Naive thymus-derived CD8-positive, alpha-beta T cell (primary cell): Measurements from ENCODE around the gene GPRC5B. TPM values are rescaled to one million over a fixed set of nuclear protein-coding genes. Genes with fewer than 3 reads are reported as not detected.

ENCODE experiments used
- ATAC-seq, 2 donors: fragments of 150-1000 bp; cut with Tn5 transposase in 1 of 2; sonication (Bioruptor Pico), chemical (Tn5 transposase) in 1 of 2; 1 replicate in 1 of 2; 2 replicates in 1 of 2; pipeline ENCODE4 v1.10.0; 2021; ENCODE audit warnings: mild to moderate bottlenecking in 2 of 2, moderate library complexity in 2 of 2
- POLR2A ChIA-PET: fragments of 350-600 bp; sonication (Branson Sonifier 250); formaldehyde crosslinking; loops from one replicate; lab custom pipeline; 2021; ENCODE audit warnings: antibody characterized with exemption; lab: Charles Lee
- DNase-seq, 10 donors: peaks; one replicate each; pipeline versions ENCODE4 v3.0.0 to v3.0.0-alpha.2; 2020 to 2022
- H3K27ac Mint-ChIP-seq, 10 donors: one replicate each; pipeline ENCODE4 v1.8.0; 2020 to 2022; ENCODE audit warnings: mild to moderate bottlenecking in 10 of 10, mixed read lengths in 10 of 10, moderate library complexity in 4 of 10, inconsistent platforms in 1 of 10
- H3K27me3 Mint-ChIP-seq, 5 donors: one replicate each; pipeline ENCODE4 v1.8.0; 2021 to 2022; ENCODE audit warnings: mixed read lengths in 5 of 5
- H3K36me3 Mint-ChIP-seq, 3 donors: one replicate each; pipeline ENCODE4 v1.8.0; 2020 to 2022; ENCODE audit warnings: mixed read lengths in 3 of 3, mild to moderate bottlenecking in 2 of 3, inconsistent platforms in 1 of 3
- H3K4me1 Mint-ChIP-seq, 4 donors: one replicate each; pipeline ENCODE4 v1.8.0; 2021 to 2022; ENCODE audit warnings: mixed read lengths in 4 of 4
- H3K4me3 Mint-ChIP-seq, 10 donors: one replicate each; pipeline ENCODE4 v1.8.0; 2020 to 2022; ENCODE audit warnings: mild to moderate bottlenecking in 10 of 10, mixed read lengths in 10 of 10, moderate library complexity in 6 of 10, inconsistent platforms in 1 of 10
- H3K9me3 Mint-ChIP-seq, 9 donors: one replicate each; pipeline ENCODE4 v1.8.0; 2020 to 2022; ENCODE audit warnings: mixed read lengths in 9 of 9, mild to moderate bottlenecking in 3 of 9, inconsistent platforms in 1 of 9, moderate library complexity in 1 of 9
- polyA plus RNA-seq, 3 donors: library from polyadenylated mRNA; unstranded; fragments of 300-500 nt; fragmentation: Illumina TruSeq; gene quantifications; one replicate each; pipeline ENCODE4 v1.2.3, GENCODE V29; 2021
- total RNA-seq, 8 experiments: library from RNA in 2 of 8; stranded (reverse) in 2 of 8; gene quantifications; one replicate each; pipeline ENCODE4 v1.2.3 and lab custom pipeline; 2021 to 2026

The GPRC5B gene
- total and polyA plus RNA-seq, 5 experiments from 2014 or later: 0.10 to 1.2 TPM; not detected in 3

- Mint-ChIP-seq H3K4me1 (no peaks in the 10 kb centered on the region), H3K9me3 (no peaks in the 10 kb centered on the region), H3K36me3 (no peaks in the 10 kb centered on the region), H3K4me3 (no peak overlapping the region), H3K27me3 (peaks cover 0 to 1% (median 0%) of the 10 kb centered on the region in 5 donors), H3K27ac (no peak overlapping the region)
- DNase-seq (no peak), ATAC-seq (no peak)
- POLR2A ChIA-PET: no interaction called here
Measured at GRCh38 chr16:19860166-19861041, 24.2 kb downstream of the GPRC5B start.

- no peak overlapping the region for H3K27ac Mint-ChIP-seq
- ATAC-seq (no peak), DNase-seq (no peak)
- no peaks in the 10 kb centered on the region for H3K4me1 Mint-ChIP-seq
- POLR2A ChIA-PET: no interaction called here
- no peak overlapping the region for H3K4me3 Mint-ChIP-seq
- no peaks in the 10 kb centered on the region for H3K36me3 Mint-ChIP-seq
- H3K27me3 Mint-ChIP-seq: peaks cover 0 to 1% (median 0%) of the 10 kb centered on the region in 5 donors
- no peaks in the 10 kb centered on the region for H3K9me3 Mint-ChIP-seq
Measured at GRCh38 chr16:19859603-19860002, 25.0 kb downstream of the GPRC5B start.

GRCh38 chr16:19859166-19859565 is 25.5 kb downstream of the GPRC5B start:
- DNase-seq: no peak
- Mint-ChIP-seq H3K36me3 (no peaks in the 10 kb centered on the region), H3K4me1 (no peaks in the 10 kb centered on the region), H3K27ac (no peak overlapping the region), H3K4me3 (no peak overlapping the region), H3K27me3 (peaks cover 0 to 1% (median 0%) of the 10 kb centered on the region in 5 donors), H3K9me3 (no peaks in the 10 kb centered on the region)
- ATAC-seq: no peak
- POLR2A ChIA-PET: no interaction called here

GRCh38 chr16:19858340-19859018 is 26.2 kb downstream of the GPRC5B start:
- Mint-ChIP-seq H3K9me3 (no peaks in the 10 kb centered on the region), H3K4me1 (no peaks in the 10 kb centered on the region), H3K27me3 (peaks cover 0 to 1% (median 0%) of the 10 kb centered on the region in 5 donors), H3K4me3 (no peak overlapping the region), H3K27ac (no peak overlapping the region), H3K36me3 (no peaks in the 10 kb centered on the region)
- ATAC-seq: no peak
- POLR2A ChIA-PET: no interaction called here
- DNase-seq: no peak

GRCh38 chr16:19857593-19858339 is 26.9 kb downstream of the GPRC5B start:
- Mint-ChIP-seq H3K27ac (no peak overlapping the region), H3K4me3 (no peak overlapping the region), H3K9me3 (no peaks in the 10 kb centered on the region), H3K27me3 (peaks cover 0 to 1% (median 0%) of the 10 kb centered on the region in 5 donors), H3K36me3 (no peaks in the 10 kb centered on the region), H3K4me1 (no peaks in the 10 kb centered on the region)
- DNase-seq: no peak
- POLR2A ChIA-PET: no interaction called here
- no peak for ATAC-seq

- H3K36me3 Mint-ChIP-seq: no peaks in the 10 kb centered on the region
- H3K27me3 Mint-ChIP-seq: peaks cover 0 to 3% (median 0%) of the 10 kb centered on the region in 5 donors
- no peaks in the 10 kb centered on the region for H3K9me3 Mint-ChIP-seq
- no peak overlapping the region for H3K4me3 Mint-ChIP-seq
- POLR2A ChIA-PET: no interaction called here
- H3K27ac Mint-ChIP-seq: no peak overlapping the region
- DNase-seq (no peak), ATAC-seq (no peak)
- H3K4me1 Mint-ChIP-seq: no peaks in the 10 kb centered on the region
Measured at GRCh38 chr16:19856120-19856519, 28.5 kb downstream of the GPRC5B start.

GRCh38 chr16:19854543-19854876 is 30.1 kb downstream of the GPRC5B start:
- Mint-ChIP-seq H3K27me3 (peaks cover 0 to 7% (median 1%) of the 10 kb centered on the region in 5 donors), H3K4me1 (no peaks in the 10 kb centered on the region), H3K36me3 (no peaks in the 10 kb centered on the region), H3K27ac (peak overlapping the region in 1 of 10 donors; percentile 31), H3K9me3 (no peaks in the 10 kb centered on the region), H3K4me3 (no peak overlapping the region)
- POLR2A ChIA-PET: no interaction called here
- DNase-seq (no peak), ATAC-seq (no peak)

GRCh38 chr16:19853742-19854542 is 30.7 kb downstream of the GPRC5B start:
- Mint-ChIP-seq H3K4me1 (no peaks in the 10 kb centered on the region), H3K36me3 (no peaks in the 10 kb centered on the region), H3K27ac (peak overlapping the region in 1 of 10 donors; percentile 31), H3K27me3 (peaks cover 0 to 12% (median 1%) of the 10 kb centered on the region in 5 donors), H3K4me3 (no peak overlapping the region), H3K9me3 (no peaks in the 10 kb centered on the region)
- POLR2A ChIA-PET: no interaction called here
- DNase-seq (no peak), ATAC-seq (no peak)

- Mint-ChIP-seq H3K4me1 (no peaks in the 10 kb centered on the region), H3K27me3 (peaks cover 0 to 12% (median 1%) of the 10 kb centered on the region in 5 donors), H3K4me3 (no peak overlapping the region), H3K36me3 (no peaks in the 10 kb centered on the region), H3K27ac (no peak overlapping the region), H3K9me3 (no peaks in the 10 kb centered on the region)
- DNase-seq (no peak), ATAC-seq (no peak)
- POLR2A ChIA-PET: no interaction called here
Measured at GRCh38 chr16:19853132-19853741, 31.4 kb downstream of the GPRC5B start.

- Mint-ChIP-seq H3K27me3 (peaks cover 0 to 12% (median 2%) of the 10 kb centered on the region in 5 donors), H3K36me3 (no peaks in the 10 kb centered on the region), H3K27ac (no peak overlapping the region), H3K4me3 (no peak overlapping the region), H3K9me3 (no peaks in the 10 kb centered on the region), H3K4me1 (no peaks in the 10 kb centered on the region)
- POLR2A ChIA-PET: no interaction called here
- DNase-seq (no peak), ATAC-seq (no peak)
Measured at GRCh38 chr16:19851476-19851875, 33.2 kb downstream of the GPRC5B start.

- H3K27me3 Mint-ChIP-seq: peaks cover 0 to 12% (median 2%) of the 10 kb centered on the region in 5 donors
- POLR2A ChIA-PET: no interaction called here
- ATAC-seq (no peak), DNase-seq (no peak)
- H3K4me3 Mint-ChIP-seq: no peak overlapping the region
- H3K36me3 Mint-ChIP-seq: no peaks in the 10 kb centered on the region
- no peaks in the 10 kb centered on the region for H3K4me1 Mint-ChIP-seq
- H3K9me3 Mint-ChIP-seq: no peaks in the 10 kb centered on the region
- no peak overlapping the region for H3K27ac Mint-ChIP-seq
Measured at GRCh38 chr16:19850131-19850817, 34.4 kb downstream of the GPRC5B start.
